Right lobe of liver (tissue), 6 donors: ENCODE data around the gene EGFL8. TPM values are rescaled to one million over a fixed set of nuclear protein-coding genes. Genes with fewer than 3 reads are reported as not detected.
A peak's percentile ranks its signal among the peaks of the same experiment; 100 is the strongest.
"Not testable (repeated sequence)": the region's sequence is repeated elsewhere in the genome, so short reads cannot be mapped to it uniquely, and the experiment has no call there.

Experiments used
- ATAC-seq, 4 donors: fragments of 200-7000 bp; cut with Tn5 transposase; one replicate each; pipeline ENCODE4 v1.9.1; 2020; ENCODE audit warnings: mild to moderate bottlenecking in 4 of 4, moderate library complexity in 4 of 4
- DNase-seq, 3 donors: peaks; one replicate each; pipeline ENCODE4 v3.0.0-alpha.2; 2020
- H3K27ac ChIP-seq, 3 donors: fragments of 200-600 bp; one replicate each; pipeline ENCODE4 v1.8.0; 2022
- H3K27me3 ChIP-seq, 2 donors: fragments of 200-600 bp; one replicate each; pipeline ENCODE4 v1.8.0; 2022
- H3K36me3 ChIP-seq, 4 donors: fragments of 200-600 bp; sonication (generic) in 1 of 4; one replicate each; pipeline versions ENCODE4 v1.5.1 to v1.8.0; 2017 to 2022; ENCODE audit warnings: control low read depth in 1 of 4
- H3K4me1 ChIP-seq, 4 donors: fragments of 200-600 bp; sonication (generic) in 1 of 4; one replicate each; pipeline versions ENCODE4 v1.5.1 to v1.8.0; 2017 to 2022; ENCODE audit warnings: control low read depth in 1 of 4
- H3K4me3 ChIP-seq, 3 donors: fragments of 200-600 bp; one replicate each; pipeline ENCODE4 v1.8.0; 2022
- H3K9me3 ChIP-seq, 4 donors: fragments of 200-600 bp; sonication (generic) in 1 of 4; one replicate each; pipeline versions ENCODE4 v1.5.1 to v1.8.0; 2017 to 2022; ENCODE audit warnings: control low read depth in 1 of 4
- POLR2A ChIP-seq: fragments of 450-650 bp; IDR thresholded peaks from one replicate; pipeline ENCODE4 v1.6.1; 2017; ENCODE audit warnings: antibody characterized with exemption, mild to moderate bottlenecking
- WGBS: methylation state at CpG from one replicate; pipeline ENCODE4 v1.1.6; 2018; ENCODE audit warnings: low coverage, low lambda C conversion rate; ENCODE audit not compliant: insufficient coverage; ENCODE audit errors: missing lambda C conversion rate; 5-methylcytosine and 5-hydroxymethylcytosine counted together
- intact Hi-C, 2 donors: fragments of 100-400 bp; cut with DNase I; formaldehyde crosslinking; loops; one replicate each; pipeline versions ENCODE4 v1.11.2 to v1.14.1; 2022
- total RNA-seq, 6 experiments: library from RNA; depleted of rRNA in 2 of 6; stranded (reverse); fragments of >200 nt in 2 of 6; fragmentation: NEBNext Ultra II Directional in 3 of 6; extraction: Animal tissue kit (Norgen Biotek cat#: 25700) in 3 of 6; gene quantifications; one replicate each; pipeline versions ENCODE4 v1.1.0 to v1.2.4, GENCODE V29; 2016 to 2023
- TF ChIP-seq, protein P1 (sequence below), 4 donors: fragments of 200-600 bp in 3 of 4; fragments of 450-650 bp in 1 of 4; IDR thresholded peaks; one replicate each; pipeline versions ENCODE4 v1.5.1 to v1.8.0; 2016 to 2022; ENCODE audit warnings: antibody characterized with exemption in 4 of 4, mild to moderate bottlenecking in 2 of 4
- donor health status: DM: no; HTN: yes; CAD: no.
- donor health status: DM: no; HTN: no; CAD: no.
- donor health status: DM: no; HTN: no; CAD: no.
- donor health status: DM: no; HTN: yes; CAD: no.
- donor health status: DM: no; HTN: yes; CAD: no.

Gene EGFL8
- total RNA-seq, 6 experiments from 2014 or later = 1.4 to 6.0 (median 4.2) TPM

GRCh38 chr6:32137454-32137853 is 26.9 kb upstream of the EGFL8 start:
- DNase-seq (no peak), ATAC-seq (no peak)
- TF ChIP-seq POLR2A = no peak
- TF ChIP-seq, protein P1, sequence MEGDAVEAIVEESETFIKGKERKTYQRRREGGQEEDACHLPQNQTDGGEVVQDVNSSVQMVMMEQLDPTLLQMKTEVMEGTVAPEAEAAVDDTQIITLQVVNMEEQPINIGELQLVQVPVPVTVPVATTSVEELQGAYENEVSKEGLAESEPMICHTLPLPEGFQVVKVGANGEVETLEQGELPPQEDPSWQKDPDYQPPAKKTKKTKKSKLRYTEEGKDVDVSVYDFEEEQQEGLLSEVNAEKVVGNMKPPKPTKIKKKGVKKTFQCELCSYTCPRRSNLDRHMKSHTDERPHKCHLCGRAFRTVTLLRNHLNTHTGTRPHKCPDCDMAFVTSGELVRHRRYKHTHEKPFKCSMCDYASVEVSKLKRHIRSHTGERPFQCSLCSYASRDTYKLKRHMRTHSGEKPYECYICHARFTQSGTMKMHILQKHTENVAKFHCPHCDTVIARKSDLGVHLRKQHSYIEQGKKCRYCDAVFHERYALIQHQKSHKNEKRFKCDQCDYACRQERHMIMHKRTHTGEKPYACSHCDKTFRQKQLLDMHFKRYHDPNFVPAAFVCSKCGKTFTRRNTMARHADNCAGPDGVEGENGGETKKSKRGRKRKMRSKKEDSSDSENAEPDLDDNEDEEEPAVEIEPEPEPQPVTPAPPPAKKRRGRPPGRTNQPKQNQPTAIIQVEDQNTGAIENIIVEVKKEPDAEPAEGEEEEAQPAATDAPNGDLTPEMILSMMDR (IDR thresholded peaks at IDR 0.05) = no peak
- H3K4me1 ChIP-seq = peaks cover 0 to 9% (median 0%) of the 10 kb centered on the region in 4 donors
- no peaks in the 10 kb centered on the region for H3K9me3 ChIP-seq
- H3K27ac ChIP-seq = no peak overlapping the region
- H3K36me3 ChIP-seq = no peaks in the 10 kb centered on the region
- no peak overlapping the region for H3K4me3 ChIP-seq
- intact Hi-C loops = no loop called here
- no peaks in the 10 kb centered on the region for H3K27me3 ChIP-seq

GRCh38 chr6:32139590-32139989 is 24.8 kb upstream of the EGFL8 start:
- intact Hi-C loops = no loop called here
- H3K4me1 ChIP-seq = peaks cover 0 to 9% (median 0%) of the 10 kb centered on the region in 4 donors
- DNase-seq (no peak), ATAC-seq (no peak)
- TF ChIP-seq, protein P1 (IDR thresholded peaks at IDR 0.05) = no peak
- TF ChIP-seq POLR2A = no peak
- H3K4me3 ChIP-seq = no peak overlapping the region
- H3K27ac ChIP-seq = no peak overlapping the region
- H3K9me3 ChIP-seq = no peaks in the 10 kb centered on the region
- no peaks in the 10 kb centered on the region for H3K36me3 ChIP-seq
- 52% methylated on average over 4 of the region's 5 CpGs for WGBS
- no peaks in the 10 kb centered on the region for H3K27me3 ChIP-seq

DNA sequence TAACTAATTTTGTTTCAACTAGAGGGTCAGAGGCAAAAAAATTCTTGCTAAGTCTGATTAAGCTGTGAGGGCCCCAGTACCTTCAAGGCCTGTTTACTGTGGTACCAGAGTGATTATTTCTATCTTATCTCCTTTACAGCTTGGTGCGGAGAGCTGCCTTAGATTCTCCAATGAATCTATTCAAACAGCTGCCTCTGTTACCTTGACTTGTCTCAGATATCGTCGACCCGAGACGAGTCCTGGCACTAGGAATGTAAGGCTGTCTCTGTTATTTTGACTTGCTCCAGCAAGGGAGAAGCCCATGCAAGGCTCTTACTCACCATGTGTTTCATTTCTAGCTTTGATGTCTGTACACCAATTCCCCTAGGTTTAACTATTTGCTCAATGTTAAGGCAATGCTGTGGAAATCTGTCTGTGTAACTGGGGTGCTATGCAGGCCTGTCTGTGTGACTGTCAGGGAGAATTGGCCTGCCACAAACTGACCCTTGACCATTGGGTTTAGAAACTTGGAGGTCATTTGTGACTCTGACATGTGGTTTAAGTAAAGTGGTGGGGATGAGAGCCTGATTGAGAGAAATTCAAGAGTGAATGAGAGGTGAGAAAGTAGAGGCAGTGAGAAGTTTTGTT is 23.9 kb upstream of the EGFL8 start:
- WGBS = 81% methylated on average over 5 of the region's 5 CpGs
- DNase-seq = no peak
- H3K27me3 ChIP-seq = no peaks in the 10 kb centered on the region
- peak overlapping the region in 1 of 3 donors; percentile 0 for H3K27ac ChIP-seq
- H3K36me3 ChIP-seq = no peaks in the 10 kb centered on the region
- peak in 2 of 4 donors; percentile 45 to 65 for ATAC-seq
- TF ChIP-seq POLR2A = no peak
- TF ChIP-seq, protein P1 (IDR thresholded peaks at IDR 0.05) = no peak
- H3K4me1 ChIP-seq = peaks cover 0 to 9% (median 0%) of the 10 kb centered on the region in 4 donors
- no peak overlapping the region for H3K4me3 ChIP-seq
- intact Hi-C loops = no loop called here
- H3K9me3 ChIP-seq = no peaks in the 10 kb centered on the region

DNA sequence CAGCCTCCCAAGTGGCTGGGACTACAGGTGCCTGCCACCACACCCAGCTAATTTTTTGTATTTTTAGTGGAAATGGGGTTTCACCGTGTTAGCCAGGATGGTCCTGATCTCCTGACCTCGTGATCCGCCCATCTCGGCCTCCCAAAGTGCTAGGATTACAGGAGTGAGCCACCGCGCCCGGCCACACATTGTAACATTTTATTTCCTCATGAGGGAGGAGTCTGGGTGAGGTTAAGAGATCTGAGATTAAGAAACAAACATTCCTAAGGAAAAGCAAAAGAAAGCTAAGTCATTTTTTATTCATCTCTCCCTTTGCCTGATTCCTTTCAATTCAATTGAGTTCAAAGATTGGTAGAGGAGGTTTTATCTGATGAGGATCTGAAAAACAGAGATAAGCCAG is 20.2 kb upstream of the EGFL8 start:
- DNase-seq, ATAC-seq: not testable (repeated sequence)

GRCh38 chr6:32146287-32146686 is 18.1 kb upstream of the EGFL8 start:
- TF ChIP-seq, protein P1 (IDR thresholded peaks at IDR 0.05) = no peak
- TF ChIP-seq POLR2A = no peak
- intact Hi-C loops = no loop called here
- WGBS = 78% methylated on average over 1 of the region's 1 CpG
- no peaks in the 10 kb centered on the region for H3K9me3 ChIP-seq
- H3K4me1 ChIP-seq = no peaks in the 10 kb centered on the region
- no peak overlapping the region for H3K27ac ChIP-seq
- no peak overlapping the region for H3K4me3 ChIP-seq
- H3K36me3 ChIP-seq = no peaks in the 10 kb centered on the region
- DNase-seq (no peak), ATAC-seq (no peak)
- peaks cover 0 to 6% of the 10 kb centered on the region in 2 donors for H3K27me3 ChIP-seq

More for the DNA sequence above, 20.2 kb upstream of the EGFL8 start:
- H3K4me1 ChIP-seq, H3K9me3 ChIP-seq, H3K36me3 ChIP-seq, intact Hi-C loops, H3K27me3 ChIP-seq, H3K27ac ChIP-seq, H3K4me3 ChIP-seq: not testable (repeated sequence)
- WGBS = 80% methylated on average over 7 of the region's 7 CpGs
